Measurements from ENCODE around the gene EMD.

EMD gene

DNA sequence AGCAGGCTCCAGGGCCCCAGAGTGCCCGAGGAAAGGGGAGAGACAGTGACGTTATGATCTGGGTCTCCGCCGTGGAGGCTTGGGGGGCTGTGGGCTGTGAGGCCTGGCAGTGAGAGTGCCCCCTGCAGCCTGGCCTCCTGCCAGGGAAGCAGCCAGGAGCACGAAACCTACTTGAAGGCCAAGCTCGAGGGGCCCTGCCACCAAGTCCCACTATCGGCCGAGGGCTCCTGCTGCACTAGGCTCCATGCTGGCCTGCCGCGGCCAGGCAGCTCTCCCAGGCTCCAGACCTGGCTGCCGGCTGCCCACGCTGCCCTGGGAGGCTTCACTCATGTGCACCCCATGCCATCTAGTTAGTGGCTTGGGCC, 23.3 kb upstream of the EMD start:
- DNase-seq = no peak

- DNase-seq = no peak
These were observed 22.5 kb upstream of the EMD start for GRCh38 chrX:154356596-154356995.

DNA sequence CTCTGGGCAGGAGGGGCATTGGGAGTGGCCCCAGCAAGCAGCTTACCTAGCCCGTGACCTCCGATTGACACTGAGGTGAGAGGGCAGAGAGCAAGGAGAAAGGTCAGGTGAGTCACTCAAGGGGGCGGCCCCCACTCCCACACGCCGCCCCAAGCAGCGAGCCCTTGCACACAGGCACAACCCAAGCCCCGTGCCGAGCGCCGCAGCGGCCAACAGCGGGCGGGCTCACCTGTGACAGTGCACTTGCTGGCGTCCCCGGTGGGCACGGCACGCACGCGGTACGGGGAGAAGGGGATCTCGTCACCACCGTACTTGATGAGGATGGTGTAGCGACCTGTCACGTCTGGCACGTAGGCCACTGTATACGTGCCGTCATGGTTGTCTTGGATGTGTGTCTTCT, 21.9 kb upstream of the EMD start:
- DNase-seq = peak in 1 of 2 experiments; percentile 29

DNA sequence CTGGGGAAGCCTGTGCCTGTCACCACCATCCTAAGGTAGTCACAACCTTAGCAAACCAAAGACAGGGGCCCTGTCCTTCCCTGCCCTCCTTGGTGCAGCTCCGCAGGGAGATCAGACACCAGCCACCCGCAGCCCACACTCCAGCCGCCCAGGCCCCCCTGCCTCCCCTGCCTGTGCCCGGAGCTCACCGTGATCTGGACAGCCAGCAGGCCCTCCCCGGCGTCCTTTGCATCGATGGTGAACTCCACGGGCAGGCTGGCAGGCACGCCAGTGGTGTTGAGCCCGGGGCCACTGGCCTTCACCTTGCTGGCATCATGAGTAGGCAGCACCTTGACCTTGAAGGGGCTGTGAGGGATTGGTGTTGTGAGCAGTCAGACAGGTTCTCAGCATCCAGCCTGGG, 21.1 kb upstream of the EMD start:
- DNase-seq = no peak

- DNase-seq = no peak
These were observed 20.3 kb upstream of the EMD start for GRCh38 chrX:154358829-154359228.

- DNase-seq = no peak
These were observed 19.5 kb upstream of the EMD start for GRCh38 chrX:154359362-154360154.

DNA sequence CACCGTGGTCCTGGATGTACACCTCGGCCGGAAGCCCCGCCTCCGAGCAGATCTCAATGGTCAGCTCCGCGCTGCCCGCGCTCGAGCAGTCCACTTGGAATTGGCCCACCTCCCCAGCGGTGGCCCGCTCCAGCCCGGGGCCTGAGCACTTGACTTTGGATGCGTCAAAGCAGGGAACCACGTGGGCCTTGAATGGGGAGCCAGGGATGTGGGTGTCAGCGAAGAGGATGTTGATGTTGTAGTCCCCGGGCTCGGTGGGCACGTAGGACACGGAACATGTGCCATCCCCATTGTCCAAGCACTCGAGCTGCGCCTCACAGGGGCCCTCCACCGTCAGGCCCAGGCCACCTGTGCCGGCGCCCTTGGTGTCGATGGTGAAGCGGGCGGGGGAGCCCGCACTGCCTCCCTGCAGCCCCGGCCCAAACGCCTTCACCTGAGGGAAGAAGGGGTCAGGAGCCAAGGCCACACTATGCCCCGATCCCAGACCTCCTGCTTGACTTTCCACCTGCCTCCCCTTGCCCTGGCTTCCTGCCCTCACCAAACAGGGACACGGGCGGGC, 18.9 kb upstream of the EMD start:
- no peak for DNase-seq

GRCh38 chrX:154362085-154362742, 16.9 kb upstream of the EMD start:
- no peak for DNase-seq

- DNase-seq = no peak
These were observed 15.2 kb upstream of the EMD start for GRCh38 chrX:154363706-154364439.

DNA sequence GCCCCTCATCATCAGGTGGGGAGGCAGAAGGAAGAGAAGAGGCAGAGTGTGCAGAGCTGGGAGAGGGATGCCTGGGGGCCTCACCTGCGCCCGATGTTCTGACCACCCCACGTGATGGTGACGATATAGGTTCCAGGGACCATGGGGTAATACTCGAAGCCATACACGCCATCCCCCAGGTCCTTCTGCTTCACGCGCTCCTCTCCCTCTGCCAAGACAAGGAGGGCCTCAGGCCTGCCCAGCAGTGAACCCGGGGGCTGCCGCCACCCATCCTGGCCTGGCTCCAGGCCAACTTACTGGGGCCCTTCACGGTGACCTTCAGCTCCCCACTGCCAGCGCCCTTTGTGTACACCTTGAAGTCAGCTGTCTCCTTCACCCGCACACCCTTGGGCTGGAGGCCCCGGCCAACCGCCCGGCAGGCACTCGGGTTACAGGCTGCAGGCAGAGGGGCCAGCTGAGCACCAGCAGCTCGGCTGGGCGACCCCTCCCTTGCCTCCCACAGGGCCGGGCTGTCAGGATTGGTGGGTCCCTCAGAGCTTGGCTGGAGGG, 14.0 kb upstream of the EMD start:
- no peak for DNase-seq

DNA sequence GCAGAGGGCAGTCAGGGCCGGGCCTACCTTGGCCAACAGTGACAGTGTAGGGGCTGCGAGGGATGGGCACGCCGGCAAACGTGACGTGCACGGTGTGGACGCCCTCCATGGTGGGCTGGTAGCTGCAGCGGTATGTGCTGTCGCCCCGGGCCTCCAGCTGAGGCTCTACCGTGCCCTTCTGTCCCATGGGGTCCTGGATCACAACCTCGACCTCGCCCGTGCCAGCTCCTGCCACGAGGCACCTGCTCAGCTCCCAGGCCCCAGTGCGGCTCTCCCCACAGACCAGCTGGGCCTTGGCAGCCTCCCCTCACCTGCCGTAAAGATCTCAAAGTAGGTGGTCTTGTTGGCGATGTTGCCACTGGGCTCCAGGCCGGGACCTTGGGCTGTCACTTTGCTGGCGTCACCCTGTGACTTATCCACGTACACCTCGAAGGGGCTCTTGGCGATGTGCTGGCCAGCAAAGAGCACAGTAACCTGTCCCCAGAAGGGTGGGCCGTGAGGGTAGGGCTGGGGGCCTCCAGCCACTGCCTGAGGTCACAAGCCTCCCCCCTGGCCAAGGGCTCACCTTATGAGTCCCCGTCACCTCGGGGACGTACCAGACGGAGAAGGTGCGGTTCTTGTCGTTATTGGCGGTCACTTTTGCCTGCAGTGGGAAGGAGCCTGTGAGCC, 13.0 kb upstream of the EMD start:
- DNase-seq = no peak

DNA sequence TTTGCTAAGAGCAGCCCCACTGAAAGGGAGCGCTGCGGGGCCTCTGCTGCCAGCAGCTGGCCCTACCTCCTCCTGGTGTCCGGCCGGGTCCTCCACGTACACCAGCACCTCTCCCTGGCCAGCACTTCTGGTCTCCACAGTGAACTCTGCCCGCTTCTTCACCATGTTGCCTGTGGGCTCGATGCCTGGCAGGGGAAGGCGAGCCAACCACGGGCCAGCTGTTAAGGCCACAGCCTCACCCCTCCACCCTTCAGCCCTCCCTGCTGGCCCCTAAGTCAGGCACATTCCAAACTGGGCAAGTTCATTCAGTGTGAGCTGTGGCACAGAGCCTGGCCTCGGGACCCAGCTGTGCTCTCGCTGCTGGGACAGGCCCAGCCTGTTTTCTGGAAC, 12.4 kb upstream of the EMD start:
- DNase-seq = no peak

- no peak for DNase-seq
These were observed 11.4 kb upstream of the EMD start for GRCh38 chrX:154367474-154368308.

GRCh38 chrX:154368630-154369448, 10.3 kb upstream of the EMD start:
- peak; percentile 80 to 91 for DNase-seq

GRCh38 chrX:154369449-154370299, 9.4 kb upstream of the EMD start:
- peak; percentile 61 to 67 for DNase-seq

GRCh38 chrX:154370300-154371016, 8.6 kb upstream of the EMD start:
- no peak for DNase-seq

DNA sequence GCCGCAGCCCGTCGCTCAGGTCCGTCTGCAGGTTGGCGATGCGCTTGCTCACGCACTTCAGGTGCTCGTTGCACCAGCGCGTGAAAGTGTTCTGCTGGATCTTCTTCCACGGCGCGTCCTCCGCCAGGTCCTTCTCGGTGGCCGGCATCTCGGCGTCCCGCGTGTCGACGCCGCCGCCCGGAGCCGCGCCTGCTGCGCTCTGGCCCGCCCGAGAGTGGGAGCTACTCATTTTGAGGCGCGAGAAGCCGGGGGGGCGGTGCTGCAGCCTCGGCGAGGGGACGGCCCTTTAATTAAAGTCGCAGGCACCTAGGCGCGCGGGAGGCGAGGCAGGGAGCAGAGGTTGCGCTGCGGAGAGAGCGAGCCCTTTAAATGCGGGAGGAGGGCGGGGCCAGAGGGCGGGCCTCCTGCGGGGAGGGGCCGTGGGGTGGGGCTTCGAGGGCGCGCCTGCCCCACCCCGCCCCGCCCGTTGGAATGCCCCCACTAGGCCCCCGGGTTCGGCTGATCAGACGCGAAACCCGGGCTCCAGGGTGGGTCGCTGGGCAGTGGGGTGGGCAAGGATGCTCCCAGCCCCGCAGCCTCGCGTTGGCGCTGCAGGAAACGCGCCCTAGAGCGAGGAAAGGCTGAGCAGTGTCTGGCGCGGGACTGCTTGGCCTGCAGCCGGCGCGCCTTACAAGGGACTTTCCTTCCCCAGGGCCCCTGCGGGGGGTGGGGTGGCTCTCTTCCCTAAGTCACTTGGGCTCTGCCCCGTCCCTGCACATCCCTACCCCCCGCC, 7.9 kb upstream of the EMD start:
- DNase-seq = peak; percentile 86 to 93

GRCh38 chrX:154371789-154372300, 7.2 kb upstream of the EMD start:
- no peak for DNase-seq

Measured in stimulated activated CD4-positive, alpha-beta T cell treated with anti-CD3 and anti-CD28 coated beads, Interleukin-4, amount 100 ng/mL, for 4 hours (primary cell).